K562 (cell line): ENCODE measurements around the gene NUP210. TPM values are rescaled to one million over a fixed set of nuclear protein-coding genes. Genes with fewer than 3 reads are reported as not detected.

Experiments
- ATAC-seq: fragments of 200-7000 bp; cut with Tn5 transposase; 3 replicates; pipeline ENCODE4 v1.9.1; 2020; ENCODE audit warnings: moderate library complexity
- BruUV-seq: library from RNA; stranded (reverse); fragments of 400-500 nt; replicated peaks from 2 replicates; lab custom pipeline; 2021; lab: Mats Ljungman, UMichigan
- CTCF ChIA-PET: fragments of 300-600 bp; formaldehyde crosslinking; extraction: SDS; loops from one replicate; lab custom pipeline; 2021; ENCODE audit warnings: low intra/inter-chr PET ratio; lab: Yijun Ruan, JAX
- POLR2A ChIA-PET: fragments of 300-600, 350-650 bp; sonication (Branson Sonifier 250); formaldehyde crosslinking; extraction: SDS; loops from one replicate; lab custom pipeline; 2021; ENCODE audit warnings: antibody characterized with exemption, inconsistent platforms; lab: Yijun Ruan, JAX
- DNase-seq, 4 experiments: peaks; one replicate each; pipeline versions ENCODE4 v3.0.0 to v3.0.0-alpha.2; 2011 to 2018; ENCODE audit warnings: low spot score in 3 of 4, mixed read lengths in 3 of 4; ENCODE audit errors: extremely low read depth in 1 of 4
- FAIRE-seq: peaks from 2 replicates; lab custom pipeline; 2011; peaks lifted over from hg19 to GRCh38; lab: Jason Lieb, UNC
- H2AFZ ChIP-seq: 2 replicates; pipeline ENCODE4 v1.6.0; 2011; ENCODE audit warnings: low read depth, low read length, control low read depth, inconsistent platforms
- H3K27ac ChIP-seq: fragments of 200-600 bp; 3 replicates; pipeline ENCODE4 v1.8.0; 2011; ENCODE audit warnings: low read depth, mild to moderate bottlenecking, control low read depth, inconsistent platforms, low read length, moderate library complexity, mixed read lengths; ENCODE audit errors: extremely low read depth
- H3K27me3 ChIP-seq, 2 experiments: fragments of 300-600 bp in 1 of 2; 2 replicates in 1 of 2; 3 replicates in 1 of 2; pipeline versions ENCODE4 v1.6.0 to v1.8.0; 2011; ENCODE audit warnings: inconsistent platforms in 2 of 2, low read length in 2 of 2, mild to moderate bottlenecking in 1 of 2, mixed read lengths in 1 of 2, moderate library complexity in 1 of 2; ENCODE audit not compliant: control insufficient read depth in 2 of 2, insufficient read depth in 2 of 2
- H3K36me3 ChIP-seq: fragments of 300-600 bp; 3 replicates; pipeline ENCODE4 v1.8.0; 2011; ENCODE audit warnings: mild to moderate bottlenecking, low read length, inconsistent platforms; ENCODE audit not compliant: control insufficient read depth, insufficient read depth
- H3K4me1 ChIP-seq, 2 experiments: fragments of 200-600 bp in 1 of 2; replicated peaks in 1 of 2; 2 replicates in 1 of 2; 3 replicates in 1 of 2; pipeline versions ENCODE4 v1.5.1 to v1.8.0; 2011; ENCODE audit warnings: inconsistent platforms in 2 of 2, low read length in 2 of 2, mild to moderate bottlenecking in 1 of 2, mixed read lengths in 1 of 2, moderate library complexity in 1 of 2; ENCODE audit not compliant: control insufficient read depth in 2 of 2, insufficient read depth in 2 of 2
- H3K4me2 ChIP-seq: 2 replicates; pipeline ENCODE4 v1.6.1; 2011; ENCODE audit warnings: low read length, control low read depth, inconsistent platforms, mixed read lengths; ENCODE audit not compliant: insufficient read depth
- H3K4me3 ChIP-seq: fragments of 200-600 bp; sonication (generic), shearing (Covaris generic); 2 replicates; pipeline ENCODE4 v1.5.1; 2016; ENCODE audit warnings: control low read depth, inconsistent platforms
- H3K79me2 ChIP-seq: fragments of 200-600 bp; 3 replicates; pipeline ENCODE4 v1.8.0; 2011; ENCODE audit warnings: low read length, inconsistent platforms; ENCODE audit not compliant: control insufficient read depth, insufficient read depth
- H3K9ac ChIP-seq, 2 experiments: 2 replicates each; pipeline versions ENCODE4 v1.6.0 to v1.6.1; 2011; ENCODE audit warnings: low read depth in 2 of 2, low read length in 2 of 2, control low read depth in 1 of 2, inconsistent platforms in 1 of 2, mild to moderate bottlenecking in 1 of 2, mixed read lengths in 1 of 2; ENCODE audit not compliant: insufficient read depth in 1 of 2
- H3K9me1 ChIP-seq: one replicate; pipeline ENCODE4 v1.6.0; 2011; ENCODE audit warnings: inconsistent platforms, mild to moderate bottlenecking, low read length, moderate library complexity; ENCODE audit not compliant: control insufficient read depth, insufficient read depth
- H3K9me3 ChIP-seq: replicated peaks from 2 replicates; pipeline ENCODE4 v1.5.1; 2011; ENCODE audit warnings: low read depth, low read length, inconsistent platforms; ENCODE audit not compliant: control insufficient read depth, insufficient read depth
- H4K20me1 ChIP-seq: replicated peaks from 2 replicates; pipeline ENCODE4 v1.6.1; 2011; ENCODE audit warnings: low read length, inconsistent platforms, mixed read lengths; ENCODE audit not compliant: control insufficient read depth, insufficient read depth
- BRF1 ChIP-seq: IDR thresholded peaks from 3 replicates; pipeline ENCODE4 v1.6.1; 2011; ENCODE audit warnings: borderline replicate concordance, mild to moderate bottlenecking; ENCODE audit not compliant: insufficient read length; ENCODE audit errors: extremely low read depth
- E2F5 ChIP-seq: sonication (generic); formaldehyde crosslinking; IDR thresholded peaks from 2 replicates; pipeline ENCODE4 v1.8.0; 2022; ENCODE audit warnings: mild to moderate bottlenecking, missing genetic modification reagents
- EP300 ChIP-seq: IDR thresholded peaks from 2 replicates; pipeline ENCODE4 v1.6.1; 2012; ENCODE audit warnings: low read length, improper control_type of control experiment
- ETV5 ChIP-seq: sonication (generic); formaldehyde crosslinking; IDR thresholded peaks from 2 replicates; pipeline ENCODE4 v1.4.0; 2020; ENCODE audit warnings: low read depth, mild to moderate bottlenecking, missing genetic modification reagents
- HDAC3 ChIP-seq: fragments of 450-650 bp; IDR thresholded peaks from 2 replicates; pipeline ENCODE4 v1.6.1; 2018; ENCODE audit warnings: borderline replicate concordance, mild to moderate bottlenecking, moderate library complexity; ENCODE audit not compliant: partially characterized antibody
- HDGF ChIP-seq: fragments of 450-650 bp; IDR thresholded peaks from 2 replicates; pipeline ENCODE4 v1.6.1; 2016
- JUN ChIP-seq, 2 experiments: sonication (generic) in 1 of 2; formaldehyde crosslinking in 1 of 2; IDR thresholded peaks; 2 replicates each; pipeline versions ENCODE4 v1.6.1 to v1.8.0; 2012 to 2022; ENCODE audit warnings: borderline replicate concordance in 2 of 2, mild to moderate bottlenecking in 2 of 2, improper control_type of control experiment in 1 of 2, low read depth in 1 of 2, low read length in 1 of 2, missing genetic modification reagents in 1 of 2
- MAFK ChIP-seq: IDR thresholded peaks from 2 replicates; pipeline ENCODE4 v1.6.1; 2011; ENCODE audit warnings: low read length, improper control_type of control experiment
- MAX ChIP-seq: sonication (generic); formaldehyde crosslinking; IDR thresholded peaks from 2 replicates; pipeline ENCODE4 v1.9.0; 2022; ENCODE audit warnings: mild to moderate bottlenecking, missing genetic modification reagents
- POLR2A ChIP-seq: fragments of 450-650 bp; conservative IDR thresholded peaks from 2 replicates; pipeline ENCODE4 v1.6.1; 2016
- POLR2B ChIP-seq: fragments of 450-650 bp; IDR thresholded peaks from 2 replicates; pipeline ENCODE4 v1.6.1; 2018; ENCODE audit warnings: low read depth; ENCODE audit not compliant: partially characterized antibody
- POLR2G ChIP-seq: fragments of 200-400 bp; formaldehyde crosslinking; IDR thresholded peaks from 2 replicates; pipeline ENCODE4 v1.6.1; 2017; ENCODE audit warnings: low read depth, mild to moderate bottlenecking, antibody characterized with exemption, low read length, moderate library complexity
- RBBP5 ChIP-seq: fragments of 200-600 bp; sonication (generic); IDR thresholded peaks from 2 replicates; pipeline ENCODE4 v1.6.1; 2012; ENCODE audit warnings: borderline replicate concordance, mild to moderate bottlenecking, low read length, control low read depth, inconsistent platforms; ENCODE audit not compliant: insufficient read depth, poor library complexity, severe bottlenecking
- SUPT5H ChIP-seq: fragments of 450-650 bp; IDR thresholded peaks from 2 replicates; pipeline ENCODE4 v1.6.1; 2016
- ZBED1 ChIP-seq: IDR thresholded peaks from 2 replicates; pipeline ENCODE4 v1.6.1; 2014
- ZFP1 ChIP-seq: fragments of 450-650 bp; formaldehyde crosslinking; IDR thresholded peaks from 2 replicates; pipeline ENCODE4 v1.4.0; 2020; ENCODE audit warnings: mild to moderate bottlenecking, mixed read lengths
- ZFP30 ChIP-seq: fragments of 250-450 bp; sonication (Bioruptor Pico); IDR thresholded peaks from 2 replicates; pipeline ENCODE4 v1.8.0; 2022; ENCODE audit warnings: moderate library complexity, mild to moderate bottlenecking, inconsistent platforms, borderline replicate concordance
- ZNF263 ChIP-seq: sonication (generic); formaldehyde crosslinking; IDR thresholded peaks from 2 replicates; pipeline ENCODE4 v1.8.0; 2022; ENCODE audit warnings: mild to moderate bottlenecking, missing genetic modification reagents, borderline replicate concordance
- ZNF274 ChIP-seq: IDR thresholded peaks from 2 replicates; pipeline ENCODE4 v1.6.1; 2011; ENCODE audit warnings: low read depth, mild to moderate bottlenecking, low read length, moderate library complexity, borderline replicate concordance
- ZNF277 ChIP-seq: fragments of 250-450 bp; sonication (Bioruptor Pico); IDR thresholded peaks from 2 replicates; pipeline ENCODE4 v1.8.0; 2022; ENCODE audit warnings: inconsistent platforms, mild to moderate bottlenecking, moderate library complexity, borderline replicate concordance
- ZNF583 ChIP-seq: fragments of 250-450 bp; sonication (Bioruptor Pico); IDR thresholded peaks from 2 replicates; pipeline ENCODE4 v1.4.0; 2020
- ZNF695 ChIP-seq: fragments of 450-650 bp; formaldehyde crosslinking; IDR thresholded peaks from 2 replicates; pipeline ENCODE4 v1.4.0; 2020; ENCODE audit warnings: mild to moderate bottlenecking, moderate library complexity
- WGBS: fragments of 100-300 bp; shearing (Covaris generic); methylation state at CpG from one replicate; pipeline ENCODE4 v1.1.6; 2016; ENCODE audit warnings: low coverage, mixed read lengths; ENCODE audit not compliant: insufficient coverage; ENCODE audit errors: missing lambda C conversion rate; 5-methylcytosine and 5-hydroxymethylcytosine counted together
- in situ Hi-C: fragments of 300-500 bp; cut with MboI; formaldehyde crosslinking; loops from 4 replicates; pipeline ENCODE4 v1.15.0; 2018; ENCODE audit warnings: inconsistent platforms, mixed read lengths
- intact Hi-C: fragments of 100-400 bp; cut with micrococcal nuclease; formaldehyde crosslinking; loops from 2 replicates; pipeline ENCODE4 v1.14.2; 2022
- polyA plus RNA-seq, 8 experiments: library from polyadenylated mRNA; depleted of rRNA in 4 of 8; stranded (reverse) in 5 of 8; unstranded in 3 of 8; fragments of >200 nt; fragmentation: Nextera tagmentation in 2 of 8; fragmentation: Illumina TruSeq in 1 of 8; extraction: Ambion mirVana in 2 of 8; extraction: Trizol in 1 of 8; gene quantifications; 2 replicates each; pipeline versions ENCODE4 v1.2.1 to v1.2.3, GENCODE V29; 2011 to 2014; ENCODE audit warnings: inconsistent platforms in 1 of 8, missing spikeins in 1 of 8
- total RNA-seq, 7 experiments: library from RNA; depleted of rRNA in 6 of 7; stranded (reverse); fragments of >200 nt in 6 of 7; fragmentation: Illumina TruSeq in 2 of 7; extraction: Trizol in 2 of 7; gene quantifications; 2 replicates each; pipeline versions ENCODE4 v1.2.1 to v1.2.3, GENCODE V29; 2011 to 2021; ENCODE audit warnings: low replicate concordance in 1 of 7

NUP210 gene
- total and polyA plus RNA-seq, 9 of the 15 experiments (the other 6 are each of a cell fraction or from before 2014, with no cell fraction given) = 1.2 to 138 (median 44.0) TPM

- CTCF ChIA-PET = no interaction called here
- POLR2A ChIA-PET = interaction anchor here (1.4 to 1.9 kb wide), 2 partner anchors 9 kb away, joined by 4 to 6 read pairs; no protein-coding TSS in a partner anchor
- DNase-seq = no peak
- Histone ChIP-seq H3K36me3 (peaks cover 97% of the 10 kb centered on the region), H4K20me1 (peaks cover 6% of the 10 kb centered on the region; the same call in 1 of the 2 replicates), H3K9me3 (no peaks in the 10 kb centered on the region), H3K9ac (peak overlapping the region in 1 of 2 experiments; percentile 53; a peak in 1 of 4 replicates), H3K4me1 (no peaks in the 10 kb centered on the region), H3K27me3 (no peaks in the 10 kb centered on the region), H2AFZ (no peak overlapping the region), H3K9me1 (no peaks in the 10 kb centered on the region), H3K4me2 (no peak overlapping the region), H3K27ac (no peak overlapping the region; the same call in 2 of the 3 replicates), H3K79me2 (no peaks in the 10 kb centered on the region), H3K4me3 (no peak overlapping the region)
- no peak for FAIRE-seq
- no peak for ATAC-seq
- in situ Hi-C loops (no loop called here), intact Hi-C loops (no loop called here)
- WGBS = 93% methylated on average over 13 of the region's 13 CpGs
- TF ChIP-seq BRF1 (no peak), SUPT5H (peak; percentile 63), RBBP5 (no peak), POLR2G (no peak), ETV5 (no peak), E2F5 (CRISPR knock-in tag) (0 out of 2 replicates have a peak, but pooled peaks have one; percentile 19), ZNF263 (CRISPR knock-in tag) (no peak), ZFP1 (CRISPR knock-in tag) (no peak), ZBED1 (no peak), POLR2A (peak; percentile 38), HDGF (peak; percentile 72; the same call in 1 of the 2 replicates), EP300 (no peak), HDAC3 (no peak), ZNF277 (CRISPR knock-in tag) (no peak), MAFK (no peak), ZFP30 (CRISPR knock-in tag) (no peak), ZNF583 (CRISPR knock-in tag) (no peak), ZNF274 (no peak), MAX (CRISPR knock-in tag) (peak; percentile 29; the same call in 1 of the 2 replicates), JUN (IDR thresholded peaks at IDR 0.05; ENCODE audit: borderline replicate concordance, low read depth, low read length) (no peak), JUN (CRISPR knock-in tag; IDR thresholded peaks at IDR 0.05; ENCODE audit: borderline replicate concordance) (no peak), ZNF695 (CRISPR knock-in tag) (no peak), POLR2B (peak; percentile 54)
- BruUV-seq = no TSS peak
Measured at GRCh38 chr3:13373975-13374586, 46.0 kb downstream of the NUP210 start.
